H1 (cell line): ENCODE results near the gene DBX2. TPM values are rescaled to one million over a fixed set of nuclear protein-coding genes. Genes with fewer than 3 reads are reported as not detected.
A peak's percentile ranks its signal among the peaks of the same experiment; 100 is the strongest.

Experiments
- CTCF ChIA-PET: fragments of 300-600 bp; sonication (Branson Sonifier 250); formaldehyde crosslinking; loops from one replicate; lab custom pipeline; 2021; ENCODE audit not compliant: partially characterized antibody; lab: Charles Lee
- POLR2A ChIA-PET: fragments of 300-600 bp; sonication (Branson Sonifier 250); formaldehyde crosslinking; loops from one replicate; lab custom pipeline; 2021; ENCODE audit warnings: inconsistent platforms; ENCODE audit not compliant: partially characterized antibody; lab: Charles Lee
- DNase-seq, 2 experiments: peaks; one replicate each; pipeline versions ENCODE4 v3.0.0 to v3.0.0-alpha.2; 2010 to 2022; ENCODE audit warnings: low spot score in 2 of 2, low read depth in 1 of 2, mixed read lengths in 1 of 2
- FAIRE-seq: peaks from 2 replicates; lab custom pipeline; 2011; peaks lifted over from hg19 to GRCh38; lab: Jason Lieb, UNC
- H2AFZ ChIP-seq: 2 replicates; pipeline ENCODE4 v1.8.1; 2012; ENCODE audit warnings: low read length, inconsistent platforms
- H2AK5ac ChIP-seq: 2 replicates; pipeline ENCODE4 v1.6.1; 2013; ENCODE audit warnings: low read depth, low read length
- H2BK120ac ChIP-seq: replicated peaks from 2 replicates; pipeline ENCODE3; 2013; ENCODE audit warnings: low read depth, low read length, inconsistent platforms
- H2BK12ac ChIP-seq: 2 replicates; pipeline ENCODE4 v1.6.1; 2013; ENCODE audit warnings: low read depth, low read length
- H2BK15ac ChIP-seq: 2 replicates; pipeline ENCODE4 v1.6.1; 2013; ENCODE audit warnings: low read length
- H2BK20ac ChIP-seq: 2 replicates; pipeline ENCODE4 v1.6.1; 2013; ENCODE audit warnings: low read length
- H2BK5ac ChIP-seq: 2 replicates; pipeline ENCODE4 v1.6.1; 2013; ENCODE audit warnings: low read depth, low read length
- H3K14ac ChIP-seq: 2 replicates; pipeline ENCODE4 v1.6.1; 2013; ENCODE audit warnings: inconsistent platforms; ENCODE audit not compliant: insufficient read length
- H3K18ac ChIP-seq: 2 replicates; pipeline ENCODE4 v1.6.1; 2013; ENCODE audit warnings: low read length; ENCODE audit errors: extremely low read depth
- H3K23ac ChIP-seq: 2 replicates; pipeline ENCODE4 v1.6.1; 2013; ENCODE audit warnings: inconsistent platforms; ENCODE audit not compliant: insufficient read length
- H3K23me2 ChIP-seq: 2 replicates; pipeline ENCODE4 v1.6.1; 2013; ENCODE audit warnings: low read depth, low read length
- H3K27ac ChIP-seq: 2 replicates; pipeline ENCODE4 v1.6.1; 2011; ENCODE audit warnings: low read depth, low read length, inconsistent platforms
- H3K27me3 ChIP-seq, 4 experiments: replicated peaks in 1 of 4; 1 replicate in 1 of 4; 2 replicates in 3 of 4; pipeline versions ENCODE4 v1.6.1 to v1.8.1; 2011 to 2013; ENCODE audit warnings: low read length in 3 of 4, mild to moderate bottlenecking in 3 of 4, inconsistent platforms in 2 of 4, mixed read lengths in 2 of 4, moderate library complexity in 1 of 4; ENCODE audit not compliant: control insufficient read depth in 3 of 4, insufficient read depth in 3 of 4; ENCODE audit errors: extremely low read depth in 1 of 4
- H3K36me3 ChIP-seq, 4 experiments: 2 replicates each; pipeline versions ENCODE4 v1.6.1 to v1.8.1; 2011 to 2013; ENCODE audit warnings: mild to moderate bottlenecking in 4 of 4, low read length in 3 of 4, moderate library complexity in 2 of 4, control low read depth in 1 of 4, inconsistent platforms in 1 of 4; ENCODE audit not compliant: insufficient read depth in 4 of 4, control insufficient read depth in 2 of 4
- H3K4ac ChIP-seq: replicated peaks from 2 replicates; pipeline ENCODE3; 2013; ENCODE audit warnings: low read length, low read depth, mixed read lengths, inconsistent platforms; ENCODE audit not compliant: insufficient read length
- H3K4me1 ChIP-seq, 4 experiments: replicated peaks in 1 of 4; 1 replicate in 1 of 4; 2 replicates in 3 of 4; pipeline versions ENCODE4 v1.6.1 to v1.8.1; 2011 to 2013; ENCODE audit warnings: low read length in 3 of 4, inconsistent platforms in 2 of 4, mixed read lengths in 1 of 4; ENCODE audit not compliant: insufficient read depth in 4 of 4, control insufficient read depth in 3 of 4
- H3K4me2 ChIP-seq, 2 experiments: 2 replicates each; pipeline versions ENCODE4 v1.6.1 to v1.8.1; 2011 to 2013; ENCODE audit warnings: low read depth in 2 of 2, low read length in 2 of 2, control low read depth in 1 of 2, inconsistent platforms in 1 of 2, mild to moderate bottlenecking in 1 of 2; ENCODE audit not compliant: insufficient read depth in 1 of 2
- H3K4me3 ChIP-seq, 4 experiments: fragments of 200-600, 300-600 bp in 1 of 4; sonication (generic), shearing (Covaris generic), sonication (Bioruptor Twin) in 1 of 4; 2 replicates each; pipeline versions ENCODE4 v1.5.1 to v1.8.1; 2011 to 2016; ENCODE audit warnings: low read length in 4 of 4, low read depth in 3 of 4, control low read depth in 2 of 4, inconsistent platforms in 2 of 4, mild to moderate bottlenecking in 2 of 4, mixed read lengths in 1 of 4, moderate library complexity in 1 of 4; ENCODE audit not compliant: insufficient read depth in 2 of 4; ENCODE audit errors: extremely low read depth in 1 of 4
- H3K56ac ChIP-seq: replicated peaks from 2 replicates; pipeline ENCODE3; 2013; ENCODE audit warnings: low read depth, mild to moderate bottlenecking, mixed read lengths, low read length, inconsistent platforms; ENCODE audit not compliant: insufficient read length
- H3K79me1 ChIP-seq: 2 replicates; pipeline ENCODE4 v1.6.1; 2013; ENCODE audit warnings: low read depth, low read length, control low read depth
- H3K79me2 ChIP-seq, 2 experiments: 2 replicates each; pipeline versions ENCODE4 v1.6.1 to v1.8.1; 2012 to 2013; ENCODE audit warnings: low read length in 2 of 2, mild to moderate bottlenecking in 2 of 2, inconsistent platforms in 1 of 2; ENCODE audit not compliant: insufficient read depth in 2 of 2, control insufficient read depth in 1 of 2
- H3K9ac ChIP-seq, 4 experiments: replicated peaks in 1 of 4; 1 replicate in 1 of 4; 2 replicates in 3 of 4; pipeline versions ENCODE4 v1.6.1 to v1.8.1; 2011 to 2013; ENCODE audit warnings: low read depth in 3 of 4, low read length in 3 of 4, control low read depth in 2 of 4, mild to moderate bottlenecking in 2 of 4, moderate library complexity in 2 of 4, inconsistent platforms in 1 of 4; ENCODE audit errors: extremely low read depth in 1 of 4
- H3K9me3 ChIP-seq, 2 experiments: 2 replicates each; pipeline versions ENCODE4 v1.6.1 to v1.8.1; 2012 to 2013; ENCODE audit warnings: mild to moderate bottlenecking in 2 of 2, moderate library complexity in 2 of 2, control low read depth in 1 of 2, inconsistent platforms in 1 of 2, low read depth in 1 of 2, low read length in 1 of 2, mixed read lengths in 1 of 2; ENCODE audit not compliant: insufficient read depth in 2 of 2
- H4K20me1 ChIP-seq, 2 experiments: replicated peaks in 1 of 2; 2 replicates each; pipeline versions ENCODE3 to v1.8.1; 2011 to 2013; ENCODE audit warnings: inconsistent platforms in 2 of 2, low read length in 2 of 2, mild to moderate bottlenecking in 1 of 2; ENCODE audit not compliant: insufficient read depth in 2 of 2, control insufficient read depth in 1 of 2
- H4K5ac ChIP-seq: 2 replicates; pipeline ENCODE4 v1.6.1; 2013; ENCODE audit warnings: low read length, low read depth, mixed read lengths, inconsistent platforms; ENCODE audit not compliant: insufficient read length
- H4K8ac ChIP-seq: 2 replicates; pipeline ENCODE4 v1.8.0; 2013; ENCODE audit warnings: mild to moderate bottlenecking, moderate library complexity, low read length, inconsistent platforms; ENCODE audit not compliant: insufficient read depth; ENCODE audit errors: extremely low read depth
- H4K91ac ChIP-seq: replicated peaks from 2 replicates; pipeline ENCODE3; 2013; ENCODE audit warnings: low read length, mixed read lengths, inconsistent platforms; ENCODE audit not compliant: insufficient read length
- ASH2L ChIP-seq: fragments of 200-600, 300-600 bp; sonication (generic); IDR thresholded peaks from one replicate; pipeline ENCODE4 v1.7.1; 2017; ENCODE audit warnings: low read length
- CEBPB ChIP-seq: IDR thresholded peaks from 2 replicates; pipeline ENCODE4 v1.6.1; 2012; ENCODE audit warnings: low read depth, low read length
- CHD1 ChIP-seq: IDR thresholded peaks from 2 replicates; pipeline ENCODE4 v1.6.1; 2012; ENCODE audit warnings: low read depth, low read length, improper control_type of control experiment
- EGR1 ChIP-seq: IDR thresholded peaks from 2 replicates; pipeline ENCODE4 v1.6.1; 2011; ENCODE audit warnings: low read depth, low read length, borderline replicate concordance
- FOSL1 ChIP-seq: IDR thresholded peaks from 2 replicates; pipeline ENCODE4 v1.6.1; 2011; ENCODE audit warnings: mild to moderate bottlenecking, low read depth, low read length, moderate library complexity; ENCODE audit not compliant: insufficient read depth
- HDAC6 ChIP-seq: IDR thresholded peaks from one replicate; pipeline ENCODE4 v1.7.1; 2012; ENCODE audit warnings: low read depth, mild to moderate bottlenecking, inconsistent platforms, low read length, moderate library complexity
- JUN ChIP-seq: IDR thresholded peaks from 2 replicates; pipeline ENCODE4 v1.6.1; 2011; ENCODE audit warnings: low read depth, mild to moderate bottlenecking, improper control_type of control experiment, low read length
- JUND ChIP-seq: IDR thresholded peaks from 2 replicates; pipeline ENCODE4 v1.6.1; 2011; ENCODE audit warnings: mild to moderate bottlenecking, improper control_type of control experiment, low read length
- MAFK ChIP-seq: IDR thresholded peaks from 2 replicates; pipeline ENCODE4 v1.6.1; 2012; ENCODE audit warnings: low read depth, mild to moderate bottlenecking, improper control_type of control experiment, low read length
- NRF1 ChIP-seq: IDR thresholded peaks from 2 replicates; pipeline ENCODE4 v1.6.1; 2011; ENCODE audit warnings: mild to moderate bottlenecking, low read depth, low read length, improper control_type of control experiment
- PHF8 ChIP-seq: fragments of 200-600 bp; sonication (generic); conservative IDR thresholded peaks from 2 replicates; pipeline ENCODE4 v1.7.1; 2012; ENCODE audit warnings: low read depth, mild to moderate bottlenecking, inconsistent platforms, low read length, moderate library complexity
- POU5F1 ChIP-seq: IDR thresholded peaks from 2 replicates; pipeline ENCODE4 v1.6.1; 2011; ENCODE audit warnings: low read depth, mild to moderate bottlenecking, low read length, moderate library complexity
- RFX5 ChIP-seq: IDR thresholded peaks from 2 replicates; pipeline ENCODE4 v1.6.1; 2011; ENCODE audit warnings: low read depth, low read length, improper control_type of control experiment, borderline replicate concordance
- SIN3A ChIP-seq, 2 experiments: IDR thresholded peaks in 1 of 2; conservative IDR thresholded peaks in 1 of 2; 2 replicates each; pipeline ENCODE4 v1.6.1; 2011 to 2012; ENCODE audit warnings: low read length in 2 of 2, improper control_type of control experiment in 1 of 2, low read depth in 1 of 2, mild to moderate bottlenecking in 1 of 2
- TCF12 ChIP-seq: IDR thresholded peaks from 2 replicates; pipeline ENCODE4 v1.6.1; 2011; ENCODE audit warnings: low read depth, mild to moderate bottlenecking, low read length
- WGBS, 2 experiments: shearing (Covaris generic) in 1 of 2; methylation state at CpG; one replicate each; pipeline versions ENCODE4 v1.1.6 to v1.1.7; 2013 to 2015; ENCODE audit warnings: low lambda C conversion rate in 2 of 2, mixed read lengths in 2 of 2, inconsistent platforms in 1 of 2, low coverage in 1 of 2, missing lambda C conversion rate in 1 of 2; ENCODE audit not compliant: insufficient replicate concordance in 2 of 2, insufficient coverage in 1 of 2, insufficient read length in 1 of 2; ENCODE audit errors: extremely low coverage in 1 of 2, missing lambda C conversion rate in 1 of 2; 5-methylcytosine and 5-hydroxymethylcytosine counted together
- polyA plus RNA-seq, 7 experiments: library from polyadenylated mRNA; depleted of rRNA in 3 of 7; stranded (reverse) in 5 of 7; unstranded in 2 of 7; fragments of >200 nt in 5 of 7; fragments of 200-250 nt in 2 of 7; gene quantifications; 1 replicate in 5 of 7; 2 replicates in 1 of 7; 4 replicates in 1 of 7; pipeline versions ENCODE4 v1.2.1 to v1.2.3, GENCODE V29; 2011 to 2013; ENCODE audit warnings: missing spikeins in 2 of 7, mixed read lengths in 2 of 7
- total RNA-seq: library from RNA; stranded (reverse); fragmentation: NEBNext Ultra II Directional; extraction: Animal tissue kit (Norgen Biotek cat#: 25700); gene quantifications from 2 replicates; pipeline ENCODE4 v1.2.1, GENCODE V29; 2021

DBX2 gene
- total and polyA plus RNA-seq, 2 of the 8 experiments (the other 6 are each of a cell fraction or from before 2014, with no cell fraction given) = 0.06 TPM; not detected in 1

- Histone ChIP-seq H3K79me1 (no peaks in the 10 kb centered on the region), H2BK5ac (no peak overlapping the region), H4K8ac (no peak overlapping the region), H3K14ac (no peak overlapping the region), H4K91ac (no peak overlapping the region), H3K27me3 (no peaks in the 10 kb centered on the region), H4K5ac (no peak overlapping the region), H3K9me3 (no peaks in the 10 kb centered on the region; a peak in 1 of 4 replicates), H3K23me2 (no peaks in the 10 kb centered on the region), H3K4ac (no peak overlapping the region), H2BK20ac (no peak overlapping the region), H4K20me1 (no peaks in the 10 kb centered on the region), H2AK5ac (no peak overlapping the region), H3K4me1 (no peaks in the 10 kb centered on the region), H3K18ac (no peak overlapping the region), H3K4me3 (no peak overlapping the region), H2BK15ac (no peak overlapping the region), H2BK120ac (no peak overlapping the region), H2AFZ (0 out of 2 replicates have a peak overlapping the region, but pooled peaks have one; percentile 54), H3K79me2 (no peaks in the 10 kb centered on the region), H3K23ac (no peak overlapping the region), H3K9ac (no peak overlapping the region), H3K36me3 (no peaks in the 10 kb centered on the region), H3K56ac (no peak overlapping the region), H3K27ac (no peak overlapping the region), H2BK12ac (no peak overlapping the region), H3K4me2 (no peak overlapping the region)
- POLR2A ChIA-PET = no interaction called here
- CTCF ChIA-PET = interaction anchor here (1.0 to 1.4 kb wide), 3 partner anchors 10 to 93 kb away, joined by 3 to 4 read pairs (median 4); no protein-coding TSS in a partner anchor
- FAIRE-seq (no peak), DNase-seq (no peak)
- 92% methylated on average over 12 of the region's 12 CpGs; no CpG with 5 or more reads in 1 of the 2 experiments for WGBS, 2 experiments
- TF ChIP-seq HDAC6 (no peak), ASH2L (no peak), RFX5 (no peak), EGR1 (no peak), JUND (no peak), CEBPB (no peak), TCF12 (no peak), JUN (no peak), MAFK (no peak), SIN3A (conservative IDR thresholded peaks at IDR 0.05 in 1 of 2, IDR thresholded peaks at IDR 0.05 in 1 of 2; ENCODE audit: low read depth in 1 of 2, low read length in 2 of 2) (no peak), CHD1 (no peak), NRF1 (no peak), FOSL1 (no peak), POU5F1 (no peak), PHF8 (no peak)
Measured at GRCh38 chr12:45065125-45065626, 14.3 kb upstream of the DBX2 start.
